Neural crest cell (in vitro differentiated cells): Measurements from ENCODE around the gene PMEPA1. TPM values are rescaled to one million over a fixed set of nuclear protein-coding genes. Genes with fewer than 3 reads are reported as not detected.

Source experiments
- DNase-seq: peaks from one replicate; pipeline ENCODE4 v3.0.0; 2021; ENCODE audit warnings: low read depth, mixed read lengths, low spot score
- H3K27ac Mint-ChIP-seq: one replicate; pipeline ENCODE4 v1.8.0; 2021; ENCODE audit warnings: mild to moderate bottlenecking, mixed read lengths; ENCODE audit not compliant: unreplicated experiment
- H3K27me3 Mint-ChIP-seq: 2 replicates; pipeline ENCODE4 v1.8.0; 2021; ENCODE audit warnings: low read depth, mild to moderate bottlenecking, mixed read lengths
- H3K36me3 Mint-ChIP-seq: 2 replicates; pipeline ENCODE4 v1.8.0; 2021; ENCODE audit warnings: low read depth, mild to moderate bottlenecking, mixed read lengths
- H3K4me1 Mint-ChIP-seq: 2 replicates; pipeline ENCODE4 v1.8.0; 2021; ENCODE audit warnings: mixed read lengths
- H3K4me3 Mint-ChIP-seq: one replicate; pipeline ENCODE4 v1.8.0; 2021; ENCODE audit warnings: mild to moderate bottlenecking, mixed read lengths
- H3K9me3 Mint-ChIP-seq: 2 replicates; pipeline ENCODE4 v1.8.0; 2021; ENCODE audit warnings: mixed read lengths
- CTCF ChIP-seq: fragments of 200-600 bp; sonication (generic); conservative IDR thresholded peaks from 2 replicates; pipeline ENCODE4 v1.5.0; 2021; ENCODE audit warnings: antibody characterized with exemption, mild to moderate bottlenecking
- total RNA-seq: library from RNA; stranded (reverse); gene quantifications from 2 replicates; pipeline ENCODE4 v1.2.1, GENCODE V29; 2021

Gene PMEPA1
- total RNA-seq, 1 donor from 2014 or later, result 3.2 TPM

- Mint-ChIP-seq H3K36me3 (no peaks in the 10 kb centered on the region), H3K27me3 (peaks cover 2% of the 10 kb centered on the region), H3K4me1 (peaks cover 4% of the 10 kb centered on the region), H3K27ac (no peak overlapping the region), H3K4me3 (no peak overlapping the region), H3K9me3 (no peaks in the 10 kb centered on the region)
- DNase-seq, result no peak
- no peak for TF ChIP-seq CTCF
Measured at GRCh38 chr20:57663681-57664451, 45.9 kb downstream of the PMEPA1 start.

GRCh38 chr20:57663241-57663640, 46.6 kb downstream of the PMEPA1 start:
- no peaks in the 10 kb centered on the region for H3K36me3 Mint-ChIP-seq
- no peak overlapping the region for H3K27ac Mint-ChIP-seq
- H3K4me3 Mint-ChIP-seq, result no peak overlapping the region
- no peaks in the 10 kb centered on the region for H3K9me3 Mint-ChIP-seq
- no peaks in the 10 kb centered on the region for H3K27me3 Mint-ChIP-seq
- peaks cover 4% of the 10 kb centered on the region for H3K4me1 Mint-ChIP-seq
- DNase-seq, result no peak
- no peak for TF ChIP-seq CTCF

- DNase-seq, result no peak
- H3K27me3 Mint-ChIP-seq, result no peaks in the 10 kb centered on the region
- H3K4me1 Mint-ChIP-seq, result peaks cover 4% of the 10 kb centered on the region
- TF ChIP-seq CTCF, result no peak
- no peaks in the 10 kb centered on the region for H3K9me3 Mint-ChIP-seq
- no peak overlapping the region for H3K4me3 Mint-ChIP-seq
- no peak overlapping the region for H3K27ac Mint-ChIP-seq
- no peaks in the 10 kb centered on the region for H3K36me3 Mint-ChIP-seq
Measured at GRCh38 chr20:57662456-57663240, 47.2 kb downstream of the PMEPA1 start.

GRCh38 chr20:57661746-57662455, 47.9 kb downstream of the PMEPA1 start:
- Mint-ChIP-seq H3K27ac (no peak overlapping the region), H3K27me3 (no peaks in the 10 kb centered on the region), H3K9me3 (no peaks in the 10 kb centered on the region), H3K36me3 (no peaks in the 10 kb centered on the region), H3K4me1 (peaks cover 4% of the 10 kb centered on the region), H3K4me3 (no peak overlapping the region)
- no peak for DNase-seq
- no peak for TF ChIP-seq CTCF

GRCh38 chr20:57660922-57661745, 48.7 kb downstream of the PMEPA1 start:
- no peaks in the 10 kb centered on the region for H3K9me3 Mint-ChIP-seq
- peaks cover 4% of the 10 kb centered on the region for H3K4me1 Mint-ChIP-seq
- no peak overlapping the region for H3K27ac Mint-ChIP-seq
- DNase-seq, result no peak
- H3K27me3 Mint-ChIP-seq, result no peaks in the 10 kb centered on the region
- H3K4me3 Mint-ChIP-seq, result no peak overlapping the region
- no peak for TF ChIP-seq CTCF
- no peaks in the 10 kb centered on the region for H3K36me3 Mint-ChIP-seq
